ENCODE measurements around the gene TMEM141.

GRCh38 chr9:136795000-136795348 is 3.8 kb downstream of the TMEM141 start:
- no peak for TF ChIP-seq HDAC2 (IDR thresholded peaks at IDR 0.05)
- no peak for TF ChIP-seq BHLHE40 (IDR thresholded peaks at IDR 0.05; ENCODE audit: borderline replicate concordance in 1 of 2, low read depth in 2 of 2, low read length in 1 of 2)
- no peak for TF ChIP-seq EP300 (IDR thresholded peaks at IDR 0.05; ENCODE audit: borderline replicate concordance in 1 of 2, control insufficient read depth in 1 of 2, low read depth in 2 of 2, low read length in 2 of 2)
- TF ChIP-seq ZSCAN29 (IDR thresholded peaks at IDR 0.05) = no peak
- TF ChIP-seq ATF3 (IDR thresholded peaks at IDR 0.05; ENCODE audit: borderline replicate concordance, extremely low read depth, low read depth, low read length) = no peak
- TF ChIP-seq CTCF (IDR thresholded peaks at IDR 0.05 in 2 of 3, conservative IDR thresholded peaks at IDR 0.05 in 1 of 3; ENCODE audit: control insufficient read depth in 2 of 3, extremely low read depth in 1 of 3, insufficient read depth in 1 of 3, low read depth in 3 of 3, low read length in 3 of 3) = no peak
- no peak for TF ChIP-seq POLR2A (IDR thresholded peaks at IDR 0.05; ENCODE audit: low read depth, low read length)
